GM18505 (cell line): Measurements from ENCODE around the gene SLC25A19.

ENCODE experiments used
- ATAC-seq: cut with Tn5 transposase; IDR thresholded peaks from one replicate; pipeline ENCODE4 v1.9.1; 2021; ENCODE audit not compliant: unreplicated experiment
- POLR2A ChIP-seq: IDR thresholded peaks from 4 replicates; pipeline ENCODE4 v1.6.1; 2011; ENCODE audit warnings: borderline replicate concordance; ENCODE audit not compliant: insufficient read depth, insufficient read length; ENCODE audit errors: extremely low read depth

Gene SLC25A19

GRCh38 chr17:75289115-75289831 lies at the start of gene SLC25A19:
SLC25A19 (minus strand) TSS chr17:75289433; CDS start chr17:75286764, 2,669 bp downstream.
- TF ChIP-seq POLR2A = peak; percentile 88
- peak; percentile 88 for ATAC-seq

GRCh38 chr17:75338335-75338734 lies 49.1 kb upstream of the SLC25A19 start:
- no peak for TF ChIP-seq POLR2A
- no peak for ATAC-seq

GRCh38 chr17:75335315-75335714 lies 46.1 kb upstream of the SLC25A19 start:
- TF ChIP-seq POLR2A = no peak
- ATAC-seq = no peak

- no peak for ATAC-seq
- no peak for TF ChIP-seq POLR2A
Observed at GRCh38 chr17:75334723-75335122, 45.5 kb upstream of the SLC25A19 start.

- ATAC-seq = no peak
- TF ChIP-seq POLR2A = no peak
Observed at GRCh38 chr17:75331671-75332070, 42.4 kb upstream of the SLC25A19 start.

- ATAC-seq = no peak
- no peak for TF ChIP-seq POLR2A
Observed at GRCh38 chr17:75327757-75328156, 38.5 kb upstream of the SLC25A19 start.

GRCh38 chr17:75326226-75326848 lies 37.1 kb upstream of the SLC25A19 start:
- TF ChIP-seq POLR2A = no peak
- ATAC-seq = no peak

GRCh38 chr17:75325827-75326225 lies 36.6 kb upstream of the SLC25A19 start:
- ATAC-seq = no peak
- no peak for TF ChIP-seq POLR2A

- no peak for TF ChIP-seq POLR2A
- no peak for ATAC-seq
Observed at GRCh38 chr17:75325348-75325747, 36.1 kb upstream of the SLC25A19 start.

GRCh38 chr17:75321506-75321905 lies 32.3 kb upstream of the SLC25A19 start:
- TF ChIP-seq POLR2A = no peak
- ATAC-seq = no peak

GRCh38 chr17:75319904-75320691 lies 30.9 kb upstream of the SLC25A19 start:
- peak; percentile 20 for TF ChIP-seq POLR2A
- peak; percentile 43 for ATAC-seq

- no peak for ATAC-seq
- TF ChIP-seq POLR2A = peak; percentile 17
Observed at GRCh38 chr17:75318615-75319222, 29.5 kb upstream of the SLC25A19 start.

- TF ChIP-seq POLR2A = no peak
- no peak for ATAC-seq
Observed at GRCh38 chr17:75318211-75318610, 29.0 kb upstream of the SLC25A19 start.
